ENCODE results near the gene GAK.
"Not testable (repeated sequence)": the region's sequence is repeated elsewhere in the genome, so short reads cannot be mapped to it uniquely, and the experiment has no call there.

GAK gene

DNA sequence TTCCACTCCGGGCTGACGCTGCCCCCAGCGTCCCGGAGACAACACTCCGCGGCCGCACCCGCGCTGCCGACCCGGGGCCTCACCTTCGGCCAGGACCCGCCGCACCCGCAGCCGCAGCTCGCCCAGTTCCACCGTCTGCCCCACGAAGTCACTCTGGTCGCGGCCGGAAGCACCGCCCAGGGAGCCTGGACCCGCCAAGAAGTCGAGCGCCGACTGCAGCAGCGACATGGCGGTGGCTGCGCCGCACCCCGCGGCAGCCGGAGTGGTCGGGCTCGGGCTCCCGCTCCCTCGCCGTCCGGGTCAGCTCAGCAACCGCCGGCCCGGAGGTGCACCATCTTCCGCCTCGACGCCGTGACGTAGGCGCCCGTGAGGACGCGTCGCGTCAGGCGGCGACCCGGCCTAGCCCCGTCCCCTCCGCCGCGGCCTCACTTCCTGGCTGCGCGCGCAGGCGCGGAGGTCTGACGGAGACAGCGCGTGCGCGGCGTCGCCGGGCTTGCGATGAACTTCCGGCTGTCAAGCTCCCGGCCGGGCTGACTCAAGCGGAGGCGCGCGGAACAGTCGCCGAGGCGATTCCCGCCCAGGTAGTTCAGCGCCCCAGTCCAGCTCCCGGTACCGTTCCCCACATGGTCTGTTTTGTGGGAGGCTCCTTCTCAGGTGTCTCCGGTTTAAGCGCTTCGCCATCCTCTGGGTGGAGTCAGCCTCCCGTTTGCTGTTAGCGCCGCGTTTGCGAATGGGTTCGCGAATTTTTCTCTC lies at the start of gene GAK, which contains the start of gene TMEM175:
Gene GAK (minus strand): TSS at position 357 of the 753 bp plus-strand sequence. CDS start 129 bp downstream, at position 228.
Gene TMEM175 (plus strand): TSS at position 501 of the 753 bp plus-strand sequence. CDS start 15,280 bp downstream, outside the sequence.
- Histone ChIP-seq H3K27ac (peak within 1 kb of the TSS; percentile 87 to 88), H3K4me3 (peak within 1 kb of the TSS; percentile 92)
- DNase-seq (ENCODE audit: low spot score): peak; percentile 97
- TF ChIP-seq, protein P1, sequence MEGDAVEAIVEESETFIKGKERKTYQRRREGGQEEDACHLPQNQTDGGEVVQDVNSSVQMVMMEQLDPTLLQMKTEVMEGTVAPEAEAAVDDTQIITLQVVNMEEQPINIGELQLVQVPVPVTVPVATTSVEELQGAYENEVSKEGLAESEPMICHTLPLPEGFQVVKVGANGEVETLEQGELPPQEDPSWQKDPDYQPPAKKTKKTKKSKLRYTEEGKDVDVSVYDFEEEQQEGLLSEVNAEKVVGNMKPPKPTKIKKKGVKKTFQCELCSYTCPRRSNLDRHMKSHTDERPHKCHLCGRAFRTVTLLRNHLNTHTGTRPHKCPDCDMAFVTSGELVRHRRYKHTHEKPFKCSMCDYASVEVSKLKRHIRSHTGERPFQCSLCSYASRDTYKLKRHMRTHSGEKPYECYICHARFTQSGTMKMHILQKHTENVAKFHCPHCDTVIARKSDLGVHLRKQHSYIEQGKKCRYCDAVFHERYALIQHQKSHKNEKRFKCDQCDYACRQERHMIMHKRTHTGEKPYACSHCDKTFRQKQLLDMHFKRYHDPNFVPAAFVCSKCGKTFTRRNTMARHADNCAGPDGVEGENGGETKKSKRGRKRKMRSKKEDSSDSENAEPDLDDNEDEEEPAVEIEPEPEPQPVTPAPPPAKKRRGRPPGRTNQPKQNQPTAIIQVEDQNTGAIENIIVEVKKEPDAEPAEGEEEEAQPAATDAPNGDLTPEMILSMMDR (IDR thresholded peaks at IDR 0.05): no peak

DNA sequence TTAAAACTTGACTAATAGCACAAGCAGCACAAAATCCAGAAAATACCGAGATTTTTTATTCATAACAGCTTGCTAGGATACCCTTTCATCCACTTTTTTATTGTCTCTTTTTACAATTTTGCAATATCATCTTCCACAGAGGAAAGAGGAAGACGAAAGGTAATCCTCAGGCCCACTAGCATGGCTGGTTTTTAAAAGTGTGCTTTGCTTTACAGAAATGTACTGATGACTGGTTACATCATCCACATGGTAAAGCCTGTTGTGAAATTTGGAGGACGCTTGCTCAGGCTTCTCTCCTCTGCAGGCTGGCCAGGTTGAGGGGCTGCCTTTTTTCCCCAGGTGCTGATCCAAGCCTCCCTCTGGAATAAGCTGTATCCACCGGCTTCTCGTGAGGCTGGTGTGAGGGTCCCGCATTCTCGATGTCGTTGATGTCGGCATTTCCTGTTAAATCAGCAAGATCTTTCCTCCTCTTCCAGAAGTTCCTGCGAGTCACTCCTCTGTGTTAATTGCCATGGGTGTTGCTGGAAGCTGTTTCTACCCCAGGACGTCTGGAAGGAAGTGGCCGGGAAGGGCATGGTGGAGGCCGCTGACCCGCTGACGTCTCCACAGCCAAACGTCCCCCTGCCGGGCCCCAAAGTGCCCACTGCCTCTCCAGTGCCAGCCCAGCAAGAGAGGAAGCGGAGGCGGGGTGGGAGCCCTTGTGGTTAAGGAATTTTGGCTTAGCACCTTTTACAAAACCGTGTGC lies 47.0 kb upstream of the GAK start:
- no peak for DNase-seq (ENCODE audit: low spot score)
- Histone ChIP-seq H3K27ac (peak overlapping the region in 1 of 2 donors; percentile 25), H3K4me3 (no peak overlapping the region)
- TF ChIP-seq, protein P1 (IDR thresholded peaks at IDR 0.05): no peak

DNA sequence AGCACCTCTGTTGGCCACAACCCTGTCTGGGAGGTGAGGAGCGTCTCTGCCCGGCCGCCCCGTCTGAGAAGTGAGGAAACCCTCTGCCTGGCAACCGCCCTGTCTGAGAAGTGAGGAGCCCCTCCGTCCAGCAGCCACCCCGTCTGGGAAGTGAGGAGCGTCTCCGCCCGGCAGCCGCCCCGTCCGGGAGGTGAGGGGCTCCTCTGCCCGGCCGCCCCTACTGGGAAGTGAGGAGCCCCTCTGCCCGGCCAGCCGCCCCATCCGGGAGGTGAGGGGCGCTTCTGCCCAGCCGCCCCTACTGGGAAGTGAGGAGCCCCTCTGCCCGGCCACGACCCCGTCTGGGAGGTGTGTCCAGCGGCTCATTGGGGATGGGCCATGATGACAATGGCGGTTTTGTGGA lies 43.9 kb upstream of the GAK start:
- H3K4me3 ChIP-seq; DNase-seq (ENCODE audit: low spot score); H3K27ac ChIP-seq: not testable (repeated sequence)

DNA sequence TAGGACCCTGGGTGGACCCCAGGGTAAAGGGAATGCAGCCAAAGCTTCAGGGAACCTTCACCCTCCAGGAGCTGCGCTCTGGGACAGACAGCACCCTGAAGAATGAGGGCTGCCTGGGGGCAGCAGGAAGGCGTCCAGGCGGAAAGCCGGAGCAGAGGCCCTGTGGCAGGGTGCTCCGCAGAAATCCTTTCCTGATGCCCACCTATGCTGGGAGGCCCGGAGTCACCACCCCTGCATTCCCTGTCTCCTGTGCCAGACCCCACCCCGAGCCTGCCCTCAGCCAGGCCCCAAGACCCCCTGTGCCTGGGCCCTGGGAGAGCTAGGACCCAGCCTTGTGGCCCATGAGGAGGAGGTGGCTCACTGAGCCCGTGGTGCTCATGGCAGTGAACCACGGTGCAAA lies 42.6 kb upstream of the GAK start:
- TF ChIP-seq, protein P1 (IDR thresholded peaks at IDR 0.05): no peak
- no peak for DNase-seq (ENCODE audit: low spot score)
- H3K4me3 ChIP-seq: no peak overlapping the region
- H3K27ac ChIP-seq: no peak overlapping the region

DNA sequence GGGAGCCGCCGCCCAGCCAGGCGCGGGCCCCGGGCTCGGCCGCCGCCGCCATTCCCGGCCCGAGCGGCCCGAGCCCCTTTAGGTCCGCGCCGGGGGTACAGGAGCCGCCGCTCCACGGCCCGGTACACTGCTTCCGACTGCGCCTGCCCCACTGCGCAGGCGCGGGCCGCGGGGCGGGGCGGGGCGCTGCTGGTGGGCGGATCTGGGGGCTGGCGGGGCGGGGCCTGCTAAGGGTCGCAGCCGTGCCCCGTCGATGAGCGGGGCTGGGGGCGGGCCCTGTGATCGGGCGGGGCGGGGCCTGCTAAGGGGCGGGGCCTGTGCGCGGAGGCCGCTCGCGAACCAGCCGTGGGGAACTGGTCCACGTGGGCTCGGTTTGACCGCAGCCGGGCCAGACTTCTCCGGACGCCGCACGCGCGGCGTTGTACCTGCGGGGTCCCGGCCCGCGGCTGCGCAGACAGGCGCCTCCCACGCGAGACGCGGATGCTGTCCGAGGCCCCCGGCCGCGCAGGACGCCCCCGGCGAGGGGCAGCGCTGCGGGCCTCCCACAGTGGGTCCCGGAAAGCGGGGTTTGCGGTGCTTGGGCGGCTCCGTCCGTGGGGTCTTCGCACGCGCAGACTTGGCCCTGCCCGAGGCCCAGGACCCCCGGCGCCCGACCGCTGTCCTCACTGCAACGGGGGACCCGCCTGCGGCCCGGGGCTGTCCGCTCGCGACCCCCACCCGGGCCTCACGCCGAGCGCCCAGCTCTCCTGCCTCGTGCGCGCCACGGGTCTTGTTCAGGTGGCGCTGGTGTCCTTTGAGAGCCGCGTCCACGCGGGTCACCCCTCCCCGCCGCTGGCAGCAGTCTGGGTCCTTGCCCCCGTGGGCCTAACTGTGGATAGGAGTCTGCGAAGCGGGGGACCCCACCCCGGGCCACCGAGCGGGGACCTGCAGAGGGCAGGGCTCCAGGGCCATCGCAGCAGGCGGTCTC lies 41.6 kb upstream of the GAK start, which contains the start of gene DGKQ:
Gene DGKQ (minus strand): TSS at position 139 of the 967 bp plus-strand sequence. CDS start 87 bp downstream, at position 52.
- peak within 1 kb of the TSS in 1 of 2 donors; percentile 46 for H3K27ac ChIP-seq
- TF ChIP-seq, protein P1 (IDR thresholded peaks at IDR 0.05): no peak
- DNase-seq (ENCODE audit: low spot score): peak; percentile 89
- peak within 1 kb of the TSS; percentile 94 for H3K4me3 ChIP-seq

DNA sequence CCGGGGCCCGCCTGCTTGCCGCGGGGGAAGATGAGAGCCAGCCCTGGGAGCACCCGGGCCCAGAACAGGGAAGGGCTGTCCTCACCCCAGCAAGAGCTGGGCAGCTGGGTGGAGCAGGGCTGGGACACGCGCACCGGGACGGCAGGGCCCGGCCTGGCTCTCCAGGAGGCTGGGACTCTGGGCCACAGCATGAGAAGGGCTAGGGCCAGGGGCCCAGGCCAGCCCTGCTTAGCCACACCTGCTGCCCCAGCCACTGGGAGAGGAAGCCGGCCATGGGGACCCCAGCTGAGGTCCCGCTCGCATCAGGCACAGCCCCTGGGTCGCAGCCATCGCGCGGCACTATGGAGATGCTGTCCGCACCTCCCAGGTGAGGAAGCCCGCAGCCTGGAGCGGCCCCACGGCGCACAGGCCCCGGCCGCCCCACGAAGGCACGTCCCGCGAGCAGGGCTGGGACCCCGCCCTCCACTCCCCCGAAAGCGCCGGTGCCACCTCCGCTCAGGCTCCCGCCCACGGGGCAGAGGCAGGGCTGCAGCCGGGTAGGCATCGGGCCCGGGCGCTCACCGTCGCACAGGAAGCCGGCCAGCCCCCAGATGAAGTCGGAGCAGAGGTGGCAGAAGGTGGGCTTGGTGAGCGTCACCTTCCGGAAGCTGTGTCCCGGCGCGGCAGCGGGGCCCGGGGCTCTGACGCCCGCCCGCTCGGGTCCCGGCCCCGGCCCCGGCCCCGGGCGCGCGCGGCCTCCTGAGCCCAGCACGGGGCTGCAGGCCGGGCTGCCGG lies 40.7 kb upstream of the GAK start:
- Histone ChIP-seq H3K27ac (peak overlapping the region in 1 of 2 donors; percentile 41), H3K4me3 (peak overlapping the region; percentile 94)
- no peak for DNase-seq (ENCODE audit: low spot score)
- TF ChIP-seq, protein P1 (IDR thresholded peaks at IDR 0.05): no peak
